GM21390 (cell line): Measurements from ENCODE around the gene HLA-DOB.
A peak's percentile ranks its signal among the peaks of the same experiment; 100 is the strongest.

Source experiments
- ATAC-seq: cut with Tn5 transposase; IDR thresholded peaks from one replicate; pipeline ENCODE4 v1.9.1; 2021; ENCODE audit not compliant: unreplicated experiment

HLA-DOB gene

DNA sequence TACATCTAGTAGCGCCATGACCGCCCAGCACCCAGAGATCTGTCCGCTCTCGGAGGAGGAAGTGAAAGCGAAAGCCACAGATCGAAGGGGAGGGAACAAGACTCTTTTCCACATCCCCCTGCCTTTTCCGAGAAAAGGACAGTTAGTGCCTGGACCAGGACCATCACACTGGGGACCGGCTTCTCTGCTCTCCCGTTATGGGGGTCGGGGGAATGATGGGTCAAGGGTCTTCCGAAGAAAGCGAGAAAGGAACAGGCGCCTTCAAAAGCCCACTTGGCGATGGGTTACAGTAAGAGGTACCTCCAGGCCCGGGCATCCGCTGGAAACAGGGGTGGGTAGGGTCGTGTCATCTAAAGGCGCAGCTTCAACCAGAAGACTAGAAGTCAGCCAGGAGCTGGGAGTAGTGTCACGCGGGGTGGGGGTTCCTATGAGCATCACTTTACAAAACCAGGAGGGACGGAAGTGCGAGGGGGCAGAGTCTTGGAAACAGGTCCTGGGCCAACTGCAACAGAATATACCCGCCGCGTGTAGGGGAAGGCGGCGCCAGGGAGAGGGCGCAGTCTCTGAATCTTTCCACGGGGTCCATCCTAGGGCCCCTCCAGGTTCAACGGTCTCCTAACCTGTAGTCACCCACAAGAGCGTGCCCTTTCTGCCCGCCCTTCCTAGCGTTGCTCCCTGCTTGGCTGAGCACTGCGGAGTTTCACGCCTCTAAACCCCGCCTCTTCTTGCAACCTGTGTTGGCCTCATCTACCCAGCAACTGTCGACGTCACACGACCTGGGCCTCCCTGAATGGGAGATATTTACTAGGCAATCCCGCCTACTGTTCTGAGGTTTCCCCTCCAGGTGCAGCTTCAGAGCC, 27.4 kb upstream of the HLA-DOB start, which contains the start of gene PSMB8:
PSMB8 (minus strand) TSS at position 69 of the 860 bp plus-strand sequence; CDS start at position 18, 51 bp downstream.
- ATAC-seq = peak; percentile 58

DNA sequence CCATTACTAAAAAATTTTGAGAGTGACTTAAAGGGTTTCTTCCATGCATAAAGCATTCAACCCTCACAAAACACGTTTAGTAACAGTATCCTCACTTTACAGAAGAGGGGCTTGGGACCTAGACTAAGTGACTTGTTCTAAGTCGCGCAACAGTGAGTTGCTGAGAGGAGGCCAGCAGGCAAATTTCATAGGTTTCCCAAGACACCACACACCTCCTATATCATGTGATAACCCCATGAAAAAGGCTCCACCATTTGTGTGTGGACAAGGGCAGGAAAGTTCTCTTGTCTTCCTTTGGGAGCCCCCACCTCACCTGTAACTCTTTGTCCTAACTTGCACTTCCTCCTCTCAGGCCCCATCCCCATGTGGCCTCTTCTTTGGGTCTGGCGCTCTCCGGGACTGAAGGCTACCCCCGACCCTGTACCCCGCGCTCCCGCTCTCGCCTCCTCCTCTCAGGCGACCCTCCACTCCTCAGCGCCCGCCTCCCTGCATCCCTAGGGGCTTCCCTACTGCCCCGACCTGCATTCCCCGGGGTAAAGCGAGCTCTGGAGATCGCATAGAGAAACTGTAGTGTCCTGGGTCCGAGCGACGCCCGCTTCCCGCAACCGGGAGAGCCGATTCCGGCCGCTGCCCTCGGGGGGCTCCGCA, 26.7 kb upstream of the HLA-DOB start:
- no peak for ATAC-seq

DNA sequence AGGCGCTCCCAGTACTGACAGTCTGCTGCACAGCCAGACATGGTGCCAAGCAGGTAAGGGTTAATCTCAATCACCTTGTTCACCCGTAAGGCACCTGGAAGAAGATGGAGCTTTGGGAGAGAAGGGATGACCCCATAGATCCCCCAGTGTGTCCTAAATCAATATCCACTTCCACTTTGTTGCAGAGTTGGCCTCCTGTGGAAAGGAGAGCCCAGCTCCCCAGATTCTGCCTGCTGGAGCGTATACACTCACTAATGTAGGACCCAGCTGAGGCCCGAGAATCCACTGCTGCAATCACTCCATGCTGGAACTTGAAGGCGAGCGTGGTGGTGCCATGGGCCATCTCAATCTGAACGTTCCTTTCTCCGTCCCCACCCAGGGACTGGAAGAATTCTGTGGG, 25.9 kb upstream of the HLA-DOB start:
- ATAC-seq = no peak

DNA sequence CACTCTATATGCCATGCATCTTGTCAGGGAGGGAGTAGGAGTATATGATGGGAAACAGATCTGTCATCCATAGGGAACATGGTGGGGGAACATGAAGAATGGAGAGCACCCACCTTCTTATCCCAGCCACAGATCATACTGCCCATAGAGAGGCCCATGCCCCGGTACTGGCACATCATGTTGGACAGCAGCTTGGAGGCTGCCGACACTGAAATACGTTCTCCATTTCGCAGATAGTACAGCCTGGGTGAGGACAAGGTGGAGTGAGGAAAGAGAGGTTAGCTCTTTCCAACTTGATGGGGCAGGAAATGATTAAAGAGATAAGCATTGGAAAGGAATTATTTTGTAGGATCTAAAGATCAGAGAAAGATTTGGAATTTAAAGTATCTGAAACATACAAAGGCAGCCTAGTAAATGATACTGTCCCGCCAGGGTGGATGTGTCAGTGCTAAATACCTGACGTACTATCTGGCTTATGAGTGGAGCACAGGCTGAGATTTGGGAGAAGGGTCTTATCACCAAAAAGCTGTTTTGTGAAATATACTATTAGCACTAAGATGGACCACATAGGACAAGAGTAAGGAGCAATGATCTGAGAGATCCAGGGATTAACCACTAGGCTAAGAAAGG, 25.3 kb upstream of the HLA-DOB start:
- no peak for ATAC-seq

DNA sequence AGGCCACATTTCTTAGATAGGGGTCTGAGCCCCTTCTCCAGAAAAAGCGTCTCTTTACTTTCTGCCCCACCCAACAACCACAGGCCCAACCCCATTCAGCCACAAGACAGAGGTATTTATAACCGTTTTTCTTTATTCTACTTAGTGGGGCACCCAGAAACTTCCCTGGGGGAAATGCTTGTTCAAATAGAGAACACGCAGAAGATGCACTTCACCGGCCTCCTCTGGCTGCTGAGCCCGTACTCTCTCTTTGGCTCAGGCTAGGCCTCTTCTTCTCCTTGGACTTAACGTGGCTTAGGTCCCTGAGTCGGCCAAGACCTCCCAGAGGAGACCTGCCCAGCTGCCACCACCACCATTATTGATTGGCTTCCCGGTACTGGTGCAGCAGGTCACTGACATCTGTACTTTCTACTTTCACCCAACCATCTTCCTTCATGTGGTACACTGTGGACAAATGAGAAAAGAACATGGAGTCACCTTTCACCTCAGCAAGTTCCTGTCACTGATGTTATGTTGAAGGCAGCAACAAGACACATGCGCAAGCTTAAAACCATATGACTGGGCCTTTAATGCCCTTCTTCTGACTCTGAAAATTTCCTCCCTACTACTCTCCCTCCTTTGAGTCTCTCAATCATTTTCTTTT, 23.9 kb upstream of the HLA-DOB start:
- no peak for ATAC-seq

DNA sequence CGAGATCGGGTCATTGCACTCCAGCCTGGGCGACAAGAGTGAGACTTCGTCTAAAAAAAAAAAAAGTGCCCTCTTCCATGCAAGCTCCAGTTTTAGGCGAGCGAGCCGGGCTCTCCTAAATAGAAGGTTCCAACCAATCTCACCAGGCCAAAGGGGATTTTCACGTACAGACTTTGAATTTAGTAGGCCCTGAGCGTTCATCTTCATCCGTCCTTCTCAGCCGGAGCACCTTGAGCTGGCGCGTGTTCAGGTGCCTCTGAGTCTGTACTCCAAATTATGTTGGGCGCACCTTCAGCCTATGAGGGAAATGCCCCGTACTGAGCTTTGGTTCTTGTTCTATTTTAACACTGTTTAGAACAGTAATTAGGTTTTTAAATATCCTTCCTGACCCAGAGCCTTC, 22.6 kb upstream of the HLA-DOB start:
- no peak for ATAC-seq

DNA sequence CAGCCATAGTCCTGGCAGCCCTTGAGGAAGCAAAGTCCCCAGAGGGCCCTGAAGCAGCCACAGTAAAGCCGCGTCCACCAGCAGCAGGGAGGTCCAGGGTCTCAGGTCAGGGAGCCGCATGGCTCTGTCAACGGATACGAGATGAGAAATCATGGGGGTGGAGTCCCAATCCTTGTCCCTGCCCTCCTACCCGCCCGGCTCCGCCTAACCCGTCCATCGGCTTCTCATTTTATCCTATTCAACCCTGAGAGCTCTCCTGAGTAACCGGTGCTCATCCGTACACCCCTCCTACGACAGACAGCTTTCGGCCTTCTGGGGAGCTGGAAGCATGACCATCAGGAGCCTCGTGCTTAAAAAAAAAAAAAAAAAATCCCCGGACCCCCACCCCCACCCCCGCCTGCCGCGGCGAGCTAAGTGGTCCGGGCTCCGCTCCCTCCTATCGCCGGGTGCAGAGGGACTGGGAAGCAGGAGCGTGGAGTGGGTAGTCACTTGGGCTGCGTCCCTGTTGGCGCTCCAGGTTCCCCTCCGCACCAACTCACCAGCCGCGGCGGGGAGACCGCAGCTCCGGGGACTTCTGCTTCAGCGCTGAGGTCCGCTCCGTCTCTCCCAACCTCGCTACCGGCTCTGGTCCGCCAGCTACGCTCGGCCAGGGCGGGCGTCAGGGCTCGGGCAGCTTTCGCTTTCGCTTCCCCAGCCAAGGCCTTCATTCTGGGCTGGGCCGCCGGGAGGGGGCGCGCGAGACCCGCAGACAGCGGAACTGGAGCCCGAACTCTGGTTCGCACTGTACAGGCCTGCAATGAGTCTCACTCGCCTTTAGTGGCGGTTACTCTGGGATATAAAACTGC, 21.5 kb upstream of the HLA-DOB start, which contains the start of gene TAP2:
TAP2 (minus strand) TSS at position 626 of the 845 bp plus-strand sequence; CDS start at position 120, 506 bp downstream.
- peak; percentile 59 for ATAC-seq

DNA sequence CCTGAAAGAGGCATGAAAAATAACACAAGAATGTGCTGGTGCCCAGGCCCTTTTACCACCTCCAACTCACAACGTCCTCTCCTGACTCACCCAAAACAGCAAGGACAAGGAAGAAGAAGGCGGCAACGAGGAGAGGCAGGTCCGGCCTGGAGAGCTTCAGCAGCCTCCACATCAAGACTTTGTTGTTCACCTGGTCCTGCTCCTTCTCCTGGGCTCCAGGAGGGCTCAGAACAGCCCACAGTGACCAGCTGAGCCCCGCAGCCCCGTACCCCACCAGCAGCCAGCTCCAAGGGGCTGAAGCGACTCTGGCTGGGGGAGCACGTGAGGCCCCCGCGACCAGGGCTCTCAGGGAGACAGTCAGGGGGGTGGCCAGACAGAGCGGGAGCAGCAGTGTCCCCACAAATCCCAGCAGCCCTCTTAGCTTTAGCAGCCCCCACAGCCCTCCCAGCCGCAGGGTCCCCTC, 20.9 kb upstream of the HLA-DOB start:
- no peak for ATAC-seq

DNA sequence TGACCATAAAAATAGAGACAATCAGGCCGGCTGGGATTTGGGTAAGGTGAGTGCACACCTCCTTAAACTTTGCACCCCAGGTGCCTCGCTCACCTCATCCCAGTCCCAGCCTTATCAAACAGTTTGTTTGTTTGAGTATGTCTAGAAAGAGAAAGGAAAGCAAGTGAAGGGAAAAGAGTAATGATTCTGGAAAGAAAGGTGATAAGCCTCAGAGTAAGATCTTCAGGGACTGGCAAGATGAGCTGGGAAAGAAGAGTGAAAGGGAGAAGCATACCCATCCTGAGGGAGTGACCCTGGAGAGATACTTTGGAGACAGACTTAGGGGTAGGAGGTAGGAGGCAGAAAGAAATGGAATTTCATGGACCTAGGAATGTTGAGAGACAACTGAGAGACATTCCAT, 20.1 kb upstream of the HLA-DOB start:
- no peak for ATAC-seq

DNA sequence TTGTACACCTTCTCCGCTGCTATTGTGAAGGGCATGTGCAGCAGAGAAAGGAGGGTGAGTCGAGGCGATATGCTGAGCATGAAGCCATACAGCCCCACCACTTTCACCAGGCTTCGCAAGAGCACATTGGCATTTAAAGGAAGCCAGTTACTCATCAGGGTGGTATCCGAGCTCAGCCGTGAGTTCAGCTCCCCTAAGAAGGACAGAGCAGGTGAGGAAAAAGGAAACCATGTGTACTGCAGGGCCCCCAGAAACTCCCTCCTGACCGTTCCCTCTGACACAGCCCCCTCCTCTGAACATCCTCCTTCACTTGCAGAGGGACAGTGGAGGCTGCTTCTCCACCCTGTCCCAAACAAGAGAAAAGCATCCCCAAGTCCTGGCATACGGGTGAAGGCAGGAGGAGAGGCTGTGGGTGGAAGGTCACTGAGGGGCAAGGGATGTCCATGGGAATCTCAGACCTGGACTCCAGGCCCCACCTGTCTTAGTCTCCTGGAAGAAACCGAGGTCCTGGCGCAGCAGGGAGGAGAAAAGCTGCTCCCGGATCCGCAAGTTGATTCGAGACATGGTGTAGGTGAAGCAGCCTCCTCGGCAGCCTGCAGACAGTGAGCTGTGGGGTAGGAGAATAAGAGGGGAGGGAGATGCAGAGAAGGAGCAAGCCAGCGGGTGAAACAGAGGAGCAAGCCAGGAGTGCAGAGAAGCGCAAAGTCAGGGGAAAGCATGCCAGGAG, 18.5 kb upstream of the HLA-DOB start:
- ATAC-seq = no peak

DNA sequence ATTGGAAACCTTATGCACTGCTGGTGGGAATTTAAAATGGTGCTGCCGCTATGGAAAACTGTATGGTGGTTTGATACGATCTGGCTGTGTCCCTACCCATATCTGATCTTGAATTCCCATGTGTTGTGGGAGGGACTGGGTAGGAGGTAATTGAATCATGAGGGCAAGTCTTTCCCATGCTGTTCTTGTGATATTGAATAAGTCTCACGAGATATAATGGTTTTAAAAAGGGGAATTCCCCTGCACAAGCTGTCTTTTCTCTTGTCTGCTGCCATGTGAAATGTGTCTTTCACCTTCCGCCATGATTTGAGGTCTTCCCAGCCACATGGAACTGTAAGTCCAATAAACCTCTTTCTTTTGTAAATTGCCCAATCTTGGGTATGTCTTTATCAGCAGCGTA, 16.9 kb upstream of the HLA-DOB start:
- no peak for ATAC-seq

DNA sequence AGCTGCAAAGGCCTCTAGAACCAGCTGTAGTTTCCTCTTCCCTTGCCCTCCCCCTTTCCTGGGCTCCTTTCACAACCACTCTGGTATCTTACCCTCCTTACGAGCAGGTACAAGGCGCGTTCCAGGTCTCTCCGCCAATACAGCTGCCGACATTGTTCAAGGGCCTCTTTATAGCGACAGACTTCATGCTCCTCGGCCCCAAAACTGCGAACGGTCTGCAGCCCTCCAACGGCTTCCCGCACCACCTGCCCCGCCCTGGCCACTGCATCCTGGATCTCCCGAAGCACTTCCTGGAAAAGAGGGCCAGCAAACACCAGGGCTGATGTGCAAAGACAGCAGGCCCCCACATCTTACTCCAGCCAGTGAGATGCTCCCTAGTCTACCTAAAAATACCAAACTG, 15.7 kb upstream of the HLA-DOB start:
- ATAC-seq = no peak

DNA sequence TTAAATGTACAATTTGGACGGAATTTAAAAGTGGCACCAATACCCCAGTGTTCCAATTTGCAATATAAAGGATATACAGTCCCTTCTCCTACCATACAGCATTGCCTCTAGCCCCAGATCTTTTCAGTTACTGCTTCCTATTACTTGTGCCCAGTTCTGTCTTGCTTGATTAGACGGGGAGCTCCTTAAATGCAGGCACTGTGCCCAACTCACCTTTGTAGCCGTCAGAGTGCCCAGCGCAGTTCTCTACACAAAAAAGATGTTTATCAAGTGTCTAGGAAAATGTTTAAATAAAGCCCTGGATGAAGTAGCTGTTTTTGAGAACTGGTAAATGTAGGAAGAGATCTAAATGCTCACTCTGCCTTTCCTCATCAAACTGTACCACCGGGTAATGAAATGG, 14.1 kb upstream of the HLA-DOB start:
- ATAC-seq = no peak

DNA sequence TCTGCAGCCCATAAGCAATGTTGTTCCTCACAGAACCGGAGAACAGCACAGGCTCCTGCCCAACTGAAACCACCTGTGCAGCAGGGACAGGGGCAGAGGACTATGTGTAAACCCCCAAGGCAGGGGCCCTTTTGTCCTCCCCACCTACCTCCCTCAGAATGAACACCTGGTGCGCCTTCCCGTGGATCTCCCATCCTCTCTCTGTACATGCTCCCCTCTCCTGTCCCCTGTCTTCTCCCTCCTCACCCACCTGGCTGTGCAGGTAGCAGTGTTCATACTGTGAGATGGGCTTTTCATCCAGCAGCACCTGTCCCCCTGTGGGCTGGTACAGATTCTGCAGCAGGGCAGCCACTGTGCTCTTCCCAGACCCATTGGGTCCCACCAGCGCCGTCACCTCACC, 13.2 kb upstream of the HLA-DOB start:
- ATAC-seq = no peak

DNA sequence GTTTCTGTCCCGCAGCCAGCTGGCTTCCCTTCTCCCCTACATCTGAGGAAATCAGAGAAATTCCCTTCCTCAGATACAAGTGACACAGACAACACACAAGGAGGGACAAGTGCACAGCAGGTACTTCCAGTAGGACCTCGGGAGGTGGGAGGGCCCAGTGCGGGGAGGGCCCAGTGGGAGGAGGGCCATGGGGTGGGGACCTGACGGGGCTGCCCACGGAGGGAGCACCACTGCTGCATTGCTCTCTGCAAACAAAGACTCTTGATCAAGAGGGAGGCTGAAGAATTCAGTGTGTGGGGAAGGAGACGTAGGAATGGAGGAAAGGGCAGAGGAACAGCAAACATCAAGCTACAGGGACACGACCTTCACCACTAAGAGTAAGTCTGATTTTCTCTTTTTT, 12.7 kb upstream of the HLA-DOB start:
- ATAC-seq = no peak

DNA sequence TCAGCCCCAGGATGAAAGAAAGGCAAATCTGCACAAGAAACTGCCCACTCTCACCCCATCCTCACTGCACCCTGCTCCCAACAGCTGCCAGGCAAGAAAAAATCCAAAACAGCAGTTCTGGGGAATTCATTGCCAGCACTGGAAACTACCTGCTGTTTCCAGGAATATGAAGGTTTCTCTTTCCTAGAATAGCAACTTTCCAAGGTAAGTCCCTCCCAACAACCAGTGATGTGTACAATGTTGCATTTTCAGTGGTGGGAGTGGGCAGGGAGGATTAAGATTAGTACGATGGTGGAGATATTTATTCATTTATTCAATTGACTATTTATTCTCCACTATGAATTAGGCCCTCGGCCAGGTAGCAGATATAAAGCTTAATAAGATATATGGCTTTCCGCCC, 10.2 kb upstream of the HLA-DOB start:
- ATAC-seq = no peak

DNA sequence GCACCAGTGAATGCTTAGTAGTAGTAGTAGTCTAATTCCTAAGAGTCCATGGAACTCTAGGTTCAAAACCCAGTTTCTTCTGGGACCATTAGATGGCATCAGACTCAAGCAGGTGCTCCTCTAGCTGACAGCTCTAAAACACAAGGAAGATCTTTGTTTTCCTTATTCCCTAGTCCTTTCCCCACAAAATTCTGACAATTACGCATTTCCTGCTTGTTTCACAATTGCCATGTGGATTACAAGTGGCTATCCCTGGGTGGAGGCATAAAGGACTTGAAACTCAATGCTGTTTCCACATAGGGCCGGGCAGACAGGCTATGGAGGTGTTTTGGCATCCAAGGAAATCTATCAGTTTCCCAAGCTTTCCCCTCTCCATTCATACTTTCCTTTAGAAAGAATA, 9.2 kb upstream of the HLA-DOB start:
- no peak for ATAC-seq

DNA sequence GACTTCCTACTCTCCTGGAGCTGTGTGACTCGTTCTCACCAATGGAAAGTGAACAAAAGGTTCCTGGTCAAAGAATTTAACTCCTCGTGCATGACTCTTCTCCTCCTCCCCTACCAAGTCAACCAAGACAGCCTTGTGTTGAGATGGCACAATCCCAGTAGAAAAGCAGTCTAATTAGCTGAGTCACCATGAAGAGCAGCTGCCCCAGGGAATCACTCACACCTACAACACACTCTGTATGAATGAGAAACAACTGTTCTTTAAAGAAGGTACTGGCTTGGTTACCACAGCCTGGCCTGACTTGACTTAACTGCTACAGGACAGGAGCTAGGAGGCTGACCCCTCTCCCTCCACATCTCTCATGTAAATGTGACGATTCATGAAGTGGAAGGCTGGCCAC, 2.9 kb upstream of the HLA-DOB start:
- ATAC-seq = no peak

DNA sequence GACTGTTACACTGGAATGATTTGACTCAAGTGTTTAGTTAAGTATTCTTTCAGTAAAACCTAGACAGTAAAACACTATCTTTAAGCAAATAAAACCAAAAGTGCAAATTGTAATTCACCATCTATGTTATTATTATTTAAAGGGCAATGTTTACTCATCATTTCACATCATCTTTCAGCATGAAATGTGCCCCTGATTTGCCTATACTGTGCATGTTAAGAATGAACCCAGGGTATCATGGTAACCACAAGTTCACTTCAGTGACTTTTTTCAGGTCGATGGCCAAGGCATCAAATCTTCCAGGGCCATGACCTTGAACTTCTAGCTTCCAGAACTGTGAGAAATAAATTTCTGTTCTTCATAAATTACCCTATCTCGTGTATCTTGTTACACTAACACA, 2.1 kb upstream of the HLA-DOB start:
- ATAC-seq = no peak

DNA sequence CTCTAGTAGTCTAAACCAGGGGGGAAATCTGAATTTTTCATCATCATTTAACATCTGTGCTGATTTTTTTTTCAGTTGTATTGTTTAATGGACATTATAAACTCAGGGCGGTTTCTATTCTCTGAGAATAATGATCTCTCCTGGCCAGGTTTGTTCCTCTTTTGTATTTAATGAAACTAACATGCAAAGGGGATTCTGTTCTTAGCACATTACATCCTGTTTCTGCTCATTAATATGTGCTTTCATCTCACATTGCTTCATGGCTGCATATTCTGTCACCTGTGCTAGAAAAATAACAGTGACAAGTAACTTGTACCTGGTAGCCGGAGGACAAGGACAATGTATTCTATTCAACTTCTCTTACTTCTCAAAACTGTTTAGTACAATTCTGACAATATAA, 806 bp downstream of the HLA-DOB start:
- ATAC-seq = no peak
